Mammary epithelial cell (primary cell): Measurements from ENCODE around the gene DNASE1L3.

Experiments used
- CTCF ChIP-seq, 2 donors: IDR thresholded peaks in 1 of 2; conservative IDR thresholded peaks in 1 of 2; 2 replicates each; pipeline ENCODE4 v1.5.1; 2011 to 2012; ENCODE audit warnings: inconsistent platforms in 2 of 2, low read length in 2 of 2, mild to moderate bottlenecking in 2 of 2, control low read depth in 1 of 2, low read depth in 1 of 2; ENCODE audit not compliant: insufficient read depth in 1 of 2; ENCODE audit errors: extremely low read depth in 1 of 2
- EZH2 ChIP-seq: IDR thresholded peaks from 2 replicates; pipeline ENCODE4 v1.6.1; 2012; ENCODE audit warnings: low read length, inconsistent platforms, borderline replicate concordance

DNA sequence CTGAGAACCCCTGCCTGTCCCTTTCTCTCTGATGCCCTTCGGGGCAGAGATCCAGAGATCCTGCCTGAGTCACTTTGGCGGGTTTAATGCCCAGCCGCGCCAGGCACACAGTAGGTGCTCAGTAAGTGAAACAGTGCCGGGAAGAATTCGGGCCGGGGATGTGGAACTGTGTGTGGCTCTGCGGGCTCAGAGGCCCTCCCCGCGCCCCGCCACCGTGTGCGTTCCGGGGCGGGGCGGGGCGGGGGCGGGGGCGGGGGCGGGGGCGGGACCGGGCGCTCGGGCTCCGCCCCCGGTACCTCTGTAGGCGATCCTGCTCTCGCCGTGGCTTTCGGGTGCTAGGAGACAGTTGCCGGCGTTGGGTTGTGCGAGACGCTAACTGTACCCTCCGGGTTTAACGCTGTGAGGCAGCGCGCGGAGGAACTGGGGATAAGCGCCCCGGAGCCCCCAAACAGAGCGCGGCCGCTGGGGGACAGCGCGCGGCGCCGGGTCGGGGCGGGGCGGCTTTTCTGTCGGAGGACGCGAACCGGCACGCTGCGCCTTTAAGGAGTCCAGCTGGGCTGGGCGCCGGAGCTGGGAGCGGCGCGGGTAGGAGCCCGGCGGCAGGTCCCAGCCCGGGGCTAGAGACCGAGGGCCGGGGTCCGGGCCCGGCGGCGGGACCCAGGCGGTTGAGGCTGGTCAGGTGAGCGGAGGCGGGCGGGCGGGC is 26.6 kb upstream of the DNASE1L3 start, which contains the start of gene ABHD6:
- TF ChIP-seq CTCF (conservative IDR thresholded peaks at IDR 0.05 in 1 of 2, IDR thresholded peaks at IDR 0.05 in 1 of 2; ENCODE audit: extremely low read depth in 1 of 2, insufficient read depth in 1 of 2, low read depth in 1 of 2, low read length in 2 of 2) (peak in 1 of 2 donors; percentile 43), EZH2 (no peak)
